ENCODE measurements around the gene VAC14. TPM values are rescaled to one million over a fixed set of nuclear protein-coding genes. Genes with fewer than 3 reads are reported as not detected.
A peak's percentile ranks its signal among the peaks of the same experiment; 100 is the strongest.
"Not testable (repeated sequence)": the region's sequence is repeated elsewhere in the genome, so short reads cannot be mapped to it uniquely, and the experiment has no call there.

The VAC14 gene
- total RNA-seq, 2 donors from 2014 or later = 25.8 to 28.4 TPM

DNA sequence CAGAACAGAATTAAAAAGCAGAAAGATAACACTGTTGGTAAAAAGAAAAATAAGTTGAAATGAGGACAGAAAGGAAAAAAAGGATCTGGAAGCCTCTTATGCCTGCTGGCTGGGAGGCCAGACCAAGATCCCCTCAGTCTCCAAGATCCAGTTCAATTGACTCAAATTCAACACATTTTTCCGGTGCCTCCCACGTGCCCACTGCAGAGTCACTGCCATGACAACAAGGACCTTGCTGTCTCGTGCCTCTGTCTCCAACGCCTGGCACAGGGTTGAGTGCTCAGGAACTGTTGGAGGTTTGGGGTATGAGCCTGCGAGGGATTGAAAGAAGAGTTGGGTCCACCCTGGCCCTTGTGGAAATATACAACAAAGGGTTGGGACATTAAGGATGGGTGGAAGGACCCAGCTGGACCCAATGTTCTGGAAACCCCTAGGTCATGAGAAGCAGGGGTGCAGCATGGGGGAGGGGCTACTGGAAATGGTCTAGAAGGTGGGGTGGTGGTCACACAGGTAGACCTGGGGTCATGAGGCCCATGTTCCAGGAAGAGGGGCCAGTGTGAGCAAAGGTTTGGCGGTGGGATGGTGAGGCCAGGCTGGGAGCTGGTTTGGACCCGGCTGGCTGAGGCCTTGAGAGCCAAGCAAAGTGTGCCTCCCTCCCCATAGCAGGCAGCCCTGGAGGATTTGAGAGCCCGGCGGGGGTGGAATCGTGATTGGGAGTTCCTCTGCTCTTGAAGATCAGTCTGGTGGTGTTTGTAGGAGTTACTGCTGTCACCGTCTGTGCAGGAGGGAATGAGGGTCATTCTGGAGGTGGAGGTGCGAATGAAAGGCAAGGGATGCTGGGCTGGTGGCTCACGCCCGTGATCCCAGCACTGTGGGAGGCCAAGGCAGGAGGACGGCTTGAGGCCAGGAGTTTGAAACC lies 153.3 kb downstream of the VAC14 start:
- intact Hi-C loops (cut with DNase I) = loop anchor here in 1 of 2 donors (10.0 kb wide), 2 partner anchors 73 to 283 kb away; no protein-coding TSS in a partner anchor
- DNase-seq (ENCODE audit: low spot score) = no peak

DNA sequence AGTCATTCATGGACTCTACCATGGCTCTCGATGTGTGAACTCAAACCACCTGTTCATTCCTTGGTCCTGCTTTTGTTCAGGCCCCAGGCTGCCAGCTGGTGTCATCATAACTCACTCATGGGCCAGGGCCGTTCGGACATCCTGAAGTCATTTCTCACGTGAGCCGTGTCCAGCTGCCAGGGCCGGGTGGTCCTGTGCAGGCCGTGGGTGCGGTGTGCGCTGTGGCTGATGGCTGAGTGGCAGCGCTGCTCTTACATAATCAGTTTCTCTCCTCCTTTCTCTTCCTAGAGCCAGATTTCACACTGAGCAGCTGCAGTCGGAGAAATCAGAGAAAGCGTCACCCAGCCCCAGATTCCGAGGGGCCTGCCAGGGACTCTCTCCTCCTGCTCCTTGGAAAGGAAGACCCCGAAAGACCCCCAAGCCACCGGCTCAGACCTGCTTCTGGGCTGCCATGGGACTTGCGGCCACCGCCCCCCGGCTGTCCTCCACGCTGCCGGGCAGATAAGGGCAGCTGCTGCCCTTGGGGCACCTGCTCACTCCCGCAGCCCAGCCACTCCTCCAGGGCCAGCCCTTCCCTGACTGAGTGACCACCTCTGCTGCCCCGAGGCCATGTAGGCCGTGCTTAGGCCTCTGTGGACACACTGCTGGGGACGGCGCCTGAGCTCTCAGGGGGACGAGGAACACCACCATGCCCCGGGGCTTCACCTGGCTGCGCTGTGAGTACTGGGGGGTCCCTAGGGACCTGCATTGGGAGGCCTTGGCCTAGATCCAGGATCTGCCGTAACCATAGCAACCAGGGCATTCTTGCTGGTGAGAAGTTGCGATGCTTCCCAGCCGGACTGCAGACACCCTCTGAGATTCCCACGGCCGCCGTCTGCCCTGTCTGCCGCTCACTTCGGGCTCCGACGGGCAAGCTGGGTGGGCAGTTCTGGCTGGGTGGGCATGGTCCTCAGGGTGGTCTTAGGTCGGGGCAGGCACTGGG lies 154.4 kb downstream of the VAC14 start, which contains the start of gene IL34:
IL34 (plus strand) TSS at position 300 of the 982 bp plus-strand sequence; CDS start at position 689, 389 bp downstream.
- DNase-seq (ENCODE audit: low spot score) = peak; percentile 82
- intact Hi-C loops (cut with DNase I) = loop anchor here in 1 of 2 donors (10.0 kb wide), 2 partner anchors 72 to 282 kb away; no protein-coding TSS in a partner anchor

DNA sequence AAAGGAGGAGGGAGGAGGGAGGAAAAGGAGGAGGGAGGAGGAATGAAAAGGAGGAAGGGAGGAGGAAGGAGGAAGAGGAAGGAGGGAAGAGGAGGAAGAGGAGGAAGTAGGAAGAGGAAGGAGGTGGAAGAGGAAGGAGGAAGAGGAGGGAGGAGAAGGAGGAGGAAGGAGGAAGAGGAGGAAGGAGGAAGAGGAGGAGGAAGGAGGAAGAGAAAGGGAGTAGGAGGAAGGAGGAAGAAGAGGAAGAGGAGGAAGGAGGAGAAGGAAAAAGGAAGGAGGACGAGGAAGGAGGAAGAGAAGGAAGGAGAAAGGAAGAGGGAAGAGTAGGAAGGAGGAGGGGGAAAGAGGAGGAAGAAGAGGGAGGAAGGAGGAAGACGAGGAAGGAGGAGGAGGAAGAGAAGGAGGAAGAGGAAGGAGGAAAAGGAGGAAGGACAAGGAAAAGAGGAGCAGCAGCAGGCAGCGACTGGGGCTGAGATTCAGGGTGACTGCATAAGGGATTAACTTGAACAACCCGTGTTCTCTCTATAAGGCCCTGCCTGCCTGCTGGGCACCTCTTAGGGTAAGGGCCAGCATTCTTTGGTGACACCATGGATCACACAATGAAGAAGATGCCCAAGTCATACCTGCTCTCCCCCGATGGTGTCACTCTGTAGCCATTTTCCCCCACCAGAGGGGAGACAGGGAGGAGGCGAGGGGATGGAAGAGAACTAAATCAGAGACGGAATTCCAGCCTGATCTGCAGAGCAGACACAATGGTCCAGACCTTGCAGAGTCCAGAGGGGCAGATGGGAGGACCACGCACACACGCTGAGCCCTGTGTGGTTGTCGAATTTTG lies 156.0 kb downstream of the VAC14 start:
- intact Hi-C loops (cut with DNase I) = loop anchor here in 1 of 2 donors (10.0 kb wide), 2 partner anchors 70 to 280 kb away; no protein-coding TSS in a partner anchor
- no peak for DNase-seq (ENCODE audit: low spot score)

DNA sequence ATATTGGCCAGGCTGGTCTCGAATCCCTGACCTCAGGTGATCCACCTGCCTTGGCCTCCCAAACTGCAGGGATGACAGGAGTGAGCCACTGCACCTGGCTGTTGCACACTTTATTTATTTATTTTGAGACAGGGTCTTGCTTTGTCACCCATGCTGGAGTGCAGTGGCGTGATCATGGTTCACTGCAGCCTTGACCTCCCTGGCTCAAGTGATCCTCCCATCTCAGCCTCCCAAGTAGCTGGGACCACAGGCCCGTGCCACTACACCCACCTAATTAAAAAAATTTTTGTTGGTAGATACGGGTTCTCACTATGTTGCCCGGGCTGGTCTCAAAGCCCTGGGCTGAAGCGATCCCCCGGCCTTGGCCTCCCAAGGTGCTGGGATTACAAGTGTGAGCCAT lies 157.7 kb downstream of the VAC14 start:
- intact Hi-C loops (cut with DNase I) = loop anchor here in 1 of 2 donors (10.0 kb wide), 2 partner anchors 68 to 278 kb away; no protein-coding TSS in a partner anchor
- DNase-seq (ENCODE audit: low spot score) = not testable (repeated sequence)

DNA sequence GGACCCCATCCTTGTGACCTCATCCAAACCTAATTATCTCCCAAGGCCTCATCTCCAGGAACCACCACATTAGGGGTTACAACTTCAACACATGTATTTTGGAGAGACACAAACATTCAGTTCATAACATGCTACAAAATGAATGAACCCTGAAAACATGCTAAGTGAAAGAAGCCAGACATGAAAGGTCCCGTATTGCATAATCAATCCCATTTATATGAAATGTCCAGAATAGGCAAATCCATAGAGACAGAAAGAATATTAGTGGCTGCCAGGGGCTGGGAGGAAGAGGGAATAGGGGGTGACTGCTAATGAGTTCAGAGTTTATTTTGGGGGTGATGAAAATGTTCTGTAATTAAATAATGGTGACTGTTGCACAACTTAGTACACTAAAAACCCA lies 158.3 kb downstream of the VAC14 start:
- DNase-seq (ENCODE audit: low spot score) = no peak
- intact Hi-C loops (cut with DNase I) = loop anchor here in 1 of 2 donors (10.0 kb wide), 2 partner anchors 68 to 278 kb away; no protein-coding TSS in a partner anchor

DNA sequence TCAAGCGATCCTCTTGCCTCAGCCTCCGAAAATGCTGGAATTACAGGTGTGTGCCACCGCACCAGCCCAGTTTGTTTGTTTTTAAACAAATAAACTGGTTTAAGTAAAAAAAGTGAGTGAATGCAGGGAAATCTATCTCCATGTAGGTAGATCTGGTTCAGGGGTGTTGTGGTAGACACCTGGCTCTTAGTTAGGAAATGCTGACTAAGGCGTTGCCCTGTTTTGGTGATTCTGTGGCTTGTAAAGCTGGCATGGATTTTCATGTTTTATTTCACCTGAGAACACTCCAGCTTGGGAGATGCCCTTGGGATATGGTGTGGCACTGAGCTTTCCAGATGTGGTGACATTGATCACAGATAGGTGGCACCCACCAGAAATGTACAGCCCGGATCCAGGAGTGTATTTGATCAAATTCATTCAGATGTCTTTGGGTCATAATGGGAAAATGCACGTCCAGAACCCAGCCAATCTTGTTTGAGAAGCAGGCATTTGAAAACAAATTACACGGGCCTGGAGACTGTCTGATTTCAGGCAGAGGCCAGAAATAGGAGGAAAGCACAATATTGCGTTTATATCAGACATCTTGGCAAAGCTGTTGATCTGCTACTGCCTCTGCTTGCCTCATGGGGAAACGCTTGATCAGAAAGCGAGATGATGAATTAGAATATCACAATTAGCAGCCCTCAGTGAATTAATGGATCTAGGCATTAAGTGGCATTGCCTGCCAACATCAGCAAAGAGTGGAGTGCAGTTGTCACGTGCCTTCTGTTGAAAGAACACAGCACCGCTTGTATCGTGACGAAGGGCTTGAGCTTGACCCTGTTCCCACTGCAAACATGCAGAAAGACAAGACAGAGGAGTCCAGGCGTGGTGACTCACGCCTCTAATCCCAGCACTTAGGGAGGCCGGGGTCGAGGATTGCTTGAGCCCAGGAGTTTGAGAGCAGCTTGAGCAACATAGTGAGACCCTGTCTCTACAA lies 161.9 kb downstream of the VAC14 start:
- DNase-seq (ENCODE audit: low spot score) = no peak
- intact Hi-C loops (cut with DNase I) = no loop called here

Other genes starting within 250 kb of the VAC14 start
- gene IL34, start 154.6 kb downstream of the VAC14 start, total RNA-seq = 1 to 10 TPM; 4.0 to 4.3 TPM
- 100 to 1,000 TPM; 116 to 145 TPM for gene MTSS2, start 115.1 kb downstream of the VAC14 start, total RNA-seq

Measured in posterior vena cava (tissue), 2 donors.